ENCODE measurements around the gene PAK2.
"Not testable (repeated sequence)": the region's sequence is repeated elsewhere in the genome, so short reads cannot be mapped to it uniquely, and the experiment has no call there.

The PAK2 gene

GRCh38 chr3:196867507-196868296, 128.0 kb downstream of the PAK2 start, which contains the start of gene SENP5:
Gene SENP5, plus strand, starts transcription at chr3:196867920. Its CDS starts 17,262 bp downstream, at chr3:196885182.
- H3K27ac Mint-ChIP-seq: peak within 1 kb of the TSS; percentile 86 to 99 (median 98)
- peaks cover 7% of the 10 kb centered on the region for H3K9me3 Mint-ChIP-seq
- H3K4me1 Mint-ChIP-seq: peaks cover 18% of the 10 kb centered on the region
- H3K4me3 Mint-ChIP-seq: peak within 1 kb of the TSS; percentile 98 to 99 (median 99)
- peaks cover 6% of the 10 kb centered on the region for H3K36me3 Mint-ChIP-seq (ENCODE audit: low read depth)
- H3K27me3 Mint-ChIP-seq (ENCODE audit: low read depth): no peaks in the 10 kb centered on the region
- TF ChIP-seq, protein P1, sequence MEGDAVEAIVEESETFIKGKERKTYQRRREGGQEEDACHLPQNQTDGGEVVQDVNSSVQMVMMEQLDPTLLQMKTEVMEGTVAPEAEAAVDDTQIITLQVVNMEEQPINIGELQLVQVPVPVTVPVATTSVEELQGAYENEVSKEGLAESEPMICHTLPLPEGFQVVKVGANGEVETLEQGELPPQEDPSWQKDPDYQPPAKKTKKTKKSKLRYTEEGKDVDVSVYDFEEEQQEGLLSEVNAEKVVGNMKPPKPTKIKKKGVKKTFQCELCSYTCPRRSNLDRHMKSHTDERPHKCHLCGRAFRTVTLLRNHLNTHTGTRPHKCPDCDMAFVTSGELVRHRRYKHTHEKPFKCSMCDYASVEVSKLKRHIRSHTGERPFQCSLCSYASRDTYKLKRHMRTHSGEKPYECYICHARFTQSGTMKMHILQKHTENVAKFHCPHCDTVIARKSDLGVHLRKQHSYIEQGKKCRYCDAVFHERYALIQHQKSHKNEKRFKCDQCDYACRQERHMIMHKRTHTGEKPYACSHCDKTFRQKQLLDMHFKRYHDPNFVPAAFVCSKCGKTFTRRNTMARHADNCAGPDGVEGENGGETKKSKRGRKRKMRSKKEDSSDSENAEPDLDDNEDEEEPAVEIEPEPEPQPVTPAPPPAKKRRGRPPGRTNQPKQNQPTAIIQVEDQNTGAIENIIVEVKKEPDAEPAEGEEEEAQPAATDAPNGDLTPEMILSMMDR (IDR thresholded peaks at IDR 0.05; ENCODE audit: unreplicated experiment in 3 of 3): no peak

DNA sequence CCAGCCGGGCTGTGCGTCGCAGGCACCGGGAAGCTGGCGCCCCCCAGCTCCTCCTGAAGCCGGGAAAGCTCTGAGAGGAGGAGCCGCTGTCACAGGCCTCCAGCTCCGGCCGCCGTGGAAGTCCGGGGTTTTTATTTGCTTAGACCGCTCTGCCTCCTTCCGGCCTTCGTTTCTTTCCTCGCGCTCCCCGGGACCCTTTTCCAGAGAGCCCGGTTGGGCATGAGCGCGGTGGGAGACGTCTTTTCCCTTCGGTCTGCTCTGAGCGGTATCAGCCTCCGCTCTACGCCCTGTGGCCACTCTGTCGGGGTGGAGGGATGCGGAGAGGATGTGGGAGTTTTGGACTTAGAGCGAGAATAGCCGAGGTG, 128.6 kb downstream of the PAK2 start:
- Mint-ChIP-seq H3K27me3 (ENCODE audit: low read depth) (no peaks in the 10 kb centered on the region), H3K4me1 (peaks cover 18% of the 10 kb centered on the region), H3K36me3 (ENCODE audit: low read depth) (peaks cover 6% of the 10 kb centered on the region), H3K27ac (peak overlapping the region; percentile 86 to 99 (median 98)), H3K9me3 (peaks cover 7% of the 10 kb centered on the region), H3K4me3 (peak overlapping the region; percentile 98 to 99 (median 99))
- TF ChIP-seq, protein P1 (IDR thresholded peaks at IDR 0.05; ENCODE audit: unreplicated experiment in 3 of 3): peak in 1 of 3 experiments; percentile 22

- TF ChIP-seq, protein P1 (IDR thresholded peaks at IDR 0.05; ENCODE audit: unreplicated experiment in 3 of 3): no peak
- H3K27me3 Mint-ChIP-seq (ENCODE audit: low read depth): no peaks in the 10 kb centered on the region
- H3K27ac Mint-ChIP-seq: peak overlapping the region in 1 of 3 experiments; percentile 52
- H3K9me3 Mint-ChIP-seq: no peaks in the 10 kb centered on the region
- H3K4me1 Mint-ChIP-seq: peaks cover 14% of the 10 kb centered on the region
- peak overlapping the region in 2 of 3 experiments; percentile 13 to 60 for H3K4me3 Mint-ChIP-seq
- peaks cover 10% of the 10 kb centered on the region for H3K36me3 Mint-ChIP-seq (ENCODE audit: low read depth)
These were observed 132.7 kb downstream of the PAK2 start for GRCh38 chr3:196872316-196872715.

DNA sequence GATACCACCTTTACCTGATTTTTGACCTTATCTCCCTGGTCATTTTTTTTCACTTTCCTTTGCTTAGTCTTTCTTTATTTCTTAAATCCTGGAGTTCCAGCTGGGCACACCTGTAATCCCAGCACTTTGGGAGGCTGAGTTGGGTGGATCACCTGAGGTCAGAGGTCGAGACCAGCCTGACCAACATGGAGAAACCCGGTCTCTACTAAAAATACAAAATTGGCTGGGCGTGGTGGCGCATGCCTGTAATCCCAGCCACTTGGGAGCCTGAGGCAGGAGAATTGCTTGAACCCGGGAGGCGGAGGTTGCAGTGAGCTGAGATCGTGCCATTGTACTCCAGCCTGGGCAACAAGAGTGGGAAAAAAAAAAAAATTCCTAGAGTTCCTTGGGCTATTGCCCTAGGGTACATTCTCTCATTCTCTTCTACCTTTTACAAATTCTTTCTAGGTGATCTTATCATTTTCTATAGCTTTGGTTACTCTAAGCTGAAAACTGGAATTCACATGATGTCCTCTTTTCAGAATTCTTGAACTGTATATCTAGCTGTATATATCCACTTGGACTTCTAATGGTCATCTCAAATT, 134.9 kb downstream of the PAK2 start:
- not testable (repeated sequence) for H3K36me3 Mint-ChIP-seq (ENCODE audit: low read depth); H3K4me3 Mint-ChIP-seq; H3K27me3 Mint-ChIP-seq (ENCODE audit: low read depth); H3K9me3 Mint-ChIP-seq; H3K4me1 Mint-ChIP-seq; H3K27ac Mint-ChIP-seq

- H3K4me1 Mint-ChIP-seq: no peaks in the 10 kb centered on the region
- TF ChIP-seq, protein P1 (IDR thresholded peaks at IDR 0.05; ENCODE audit: unreplicated experiment in 3 of 3): no peak
- H3K27ac Mint-ChIP-seq: no peak overlapping the region
- no peak overlapping the region for H3K4me3 Mint-ChIP-seq
- H3K27me3 Mint-ChIP-seq (ENCODE audit: low read depth): no peaks in the 10 kb centered on the region
- peaks cover 10% of the 10 kb centered on the region for H3K36me3 Mint-ChIP-seq (ENCODE audit: low read depth)
- no peaks in the 10 kb centered on the region for H3K9me3 Mint-ChIP-seq
These were observed 135.6 kb downstream of the PAK2 start for GRCh38 chr3:196875258-196875657.

Measured in nephron (organoid).